Keratinocyte (primary cell): ENCODE data around the gene CSF3R. TPM values are rescaled to one million over a fixed set of nuclear protein-coding genes. Genes with fewer than 3 reads are reported as not detected.

Source experiments
- DNase-seq: peaks from one replicate; pipeline ENCODE4 v3.0.0-alpha.2; 2011; ENCODE audit warnings: low read depth, missing footprints, low spot score
- FAIRE-seq: peaks from 2 replicates; lab custom pipeline; 2011; peaks lifted over from hg19 to GRCh38; lab: Jason Lieb, UNC
- H2AFZ ChIP-seq: 2 replicates; pipeline ENCODE4 v1.6.0; 2012; ENCODE audit warnings: low read length, control low read depth, inconsistent platforms; ENCODE audit not compliant: control insufficient read depth
- H3K27ac ChIP-seq: 2 replicates; pipeline ENCODE4 v1.5.1; 2011; ENCODE audit warnings: low read length; ENCODE audit not compliant: control insufficient read depth, insufficient read depth
- H3K27me3 ChIP-seq: 3 replicates; pipeline ENCODE4 v1.6.0; 2011; ENCODE audit warnings: low read length; ENCODE audit not compliant: control insufficient read depth, insufficient read depth; ENCODE audit errors: extremely low read depth
- H3K36me3 ChIP-seq, 2 experiments: 2 replicates in 1 of 2; 3 replicates in 1 of 2; pipeline ENCODE4 v1.5.1; 2011; ENCODE audit warnings: low read length in 2 of 2, mild to moderate bottlenecking in 1 of 2; ENCODE audit not compliant: control insufficient read depth in 2 of 2, insufficient read depth in 2 of 2; ENCODE audit errors: extremely low read depth in 1 of 2
- H3K4me1 ChIP-seq: 3 replicates; pipeline ENCODE4 v1.5.1; 2011; ENCODE audit warnings: low read length; ENCODE audit not compliant: control insufficient read depth, insufficient read depth; ENCODE audit errors: extremely low read depth
- H3K4me2 ChIP-seq: 3 replicates; pipeline ENCODE4 v1.6.0; 2011; ENCODE audit warnings: low read depth, low read length; ENCODE audit not compliant: control insufficient read depth, insufficient read depth; ENCODE audit errors: extremely low read depth
- H3K4me3 ChIP-seq, 3 experiments: fragments of 200-600 bp in 1 of 3; sonication (generic) in 1 of 3; 2 replicates in 2 of 3; 3 replicates in 1 of 3; pipeline ENCODE4 v1.5.1; 2011 to 2016; ENCODE audit warnings: low read length in 3 of 3, mild to moderate bottlenecking in 3 of 3, control low read depth in 2 of 3, inconsistent platforms in 1 of 3, low read depth in 1 of 3, mixed read lengths in 1 of 3, mixed run types in 1 of 3, moderate library complexity in 1 of 3; ENCODE audit not compliant: control insufficient read depth in 2 of 3, insufficient read depth in 2 of 3; ENCODE audit errors: extremely low read depth in 1 of 3
- H3K79me2 ChIP-seq: 2 replicates; pipeline ENCODE4 v1.6.0; 2012; ENCODE audit warnings: low read length; ENCODE audit not compliant: control insufficient read depth, insufficient read depth
- H3K9ac ChIP-seq: 3 replicates; pipeline ENCODE4 v1.6.0; 2011; ENCODE audit warnings: low read length; ENCODE audit not compliant: control insufficient read depth, insufficient read depth; ENCODE audit errors: extremely low read depth
- H3K9me1 ChIP-seq: 3 replicates; pipeline ENCODE4 v1.6.0; 2011; ENCODE audit warnings: low read length; ENCODE audit not compliant: control insufficient read depth, insufficient read depth; ENCODE audit errors: extremely low read depth
- H3K9me3 ChIP-seq: 2 replicates; pipeline ENCODE4 v1.5.1; 2012; ENCODE audit warnings: low read depth, low read length; ENCODE audit not compliant: control insufficient read depth
- H4K20me1 ChIP-seq: 3 replicates; pipeline ENCODE4 v1.6.0; 2011; ENCODE audit warnings: low read length; ENCODE audit not compliant: control insufficient read depth, insufficient read depth; ENCODE audit errors: extremely low read depth
- CTCF ChIP-seq, 3 experiments: IDR thresholded peaks in 1 of 3; conservative IDR thresholded peaks in 1 of 3; optimal IDR thresholded peaks in 1 of 3; 2 replicates in 2 of 3; 3 replicates in 1 of 3; pipeline versions ENCODE3 to v1.5.1; 2011; ENCODE audit warnings: low read length in 3 of 3, mild to moderate bottlenecking in 3 of 3, moderate library complexity in 2 of 3, control low read depth in 1 of 3, inconsistent platforms in 1 of 3; ENCODE audit not compliant: insufficient read depth in 2 of 3; ENCODE audit errors: extremely low read depth in 1 of 3
- EZH2 ChIP-seq: IDR thresholded peaks from one replicate; pipeline ENCODE4 v1.6.1; 2012; ENCODE audit warnings: inconsistent platforms, mild to moderate bottlenecking, low read length, moderate library complexity
- dilution Hi-C: fragments of 300-500 bp; cut with MboI; formaldehyde crosslinking; loops from one replicate; pipeline ENCODE4 v1.7.0; 2020; ENCODE audit warnings: low sequenced_read_pairs; ENCODE audit not compliant: extremely low pct_ligation_motif_present
- polyA plus RNA-seq, 5 experiments: library from polyadenylated mRNA; depleted of rRNA in 3 of 5; stranded (reverse) in 3 of 5; stranded (forward) in 1 of 5; unstranded in 1 of 5; fragments of >200 nt; gene quantifications; 1 replicate in 1 of 5; 2 replicates in 3 of 5; 3 replicates in 1 of 5; pipeline versions ENCODE4 v1.2.1 to v1.2.3, GENCODE V29; 2011 to 2012; ENCODE audit warnings: missing spikeins in 2 of 5, low read depth in 1 of 5, low replicate concordance in 1 of 5

CSF3R gene
- polyA plus RNA-seq, 1 donor (not counting 4 experiments of a cell fraction or from before 2014, with no cell fraction given): not detected

- Histone ChIP-seq H3K4me2 (no peak overlapping the region), H3K9me3 (no peaks in the 10 kb centered on the region), H3K36me3 (no peaks in the 10 kb centered on the region), H2AFZ (no peak overlapping the region), H3K4me3 (no peak overlapping the region), H3K4me1 (no peaks in the 10 kb centered on the region), H3K27ac (no peak overlapping the region), H3K27me3 (peaks cover 5% of the 10 kb centered on the region), H4K20me1 (no peaks in the 10 kb centered on the region), H3K9me1 (no peaks in the 10 kb centered on the region), H3K9ac (no peak overlapping the region), H3K79me2 (no peaks in the 10 kb centered on the region)
- dilution Hi-C loops: no loop called here
- DNase-seq (no peak), FAIRE-seq (no peak)
- TF ChIP-seq EZH2 (no peak), CTCF (optimal IDR thresholded peaks at IDR 0.05 in 1 of 3, IDR thresholded peaks at IDR 0.05 in 1 of 3, conservative IDR thresholded peaks at IDR 0.05 in 1 of 3; ENCODE audit: extremely low read depth in 1 of 3, insufficient read depth in 2 of 3, low read length in 3 of 3) (no peak)
These were observed 1.4 kb upstream of the CSF3R start for GRCh38 chr1:36484099-36484498.

GRCh38 chr1:36481771-36482723, 666 bp downstream of the CSF3R start:
- Histone ChIP-seq H3K27ac (no peak overlapping the region), H2AFZ (no peak overlapping the region), H4K20me1 (no peaks in the 10 kb centered on the region), H3K4me3 (no peak overlapping the region), H3K9me3 (no peaks in the 10 kb centered on the region), H3K79me2 (no peaks in the 10 kb centered on the region), H3K4me1 (no peaks in the 10 kb centered on the region), H3K9me1 (no peaks in the 10 kb centered on the region), H3K9ac (no peak overlapping the region), H3K4me2 (no peak overlapping the region), H3K36me3 (no peaks in the 10 kb centered on the region), H3K27me3 (peaks cover 5% of the 10 kb centered on the region)
- TF ChIP-seq EZH2: no peak
- TF ChIP-seq CTCF (optimal IDR thresholded peaks at IDR 0.05 in 1 of 3, IDR thresholded peaks at IDR 0.05 in 1 of 3, conservative IDR thresholded peaks at IDR 0.05 in 1 of 3; ENCODE audit: extremely low read depth in 1 of 3, insufficient read depth in 2 of 3, low read length in 3 of 3): no peak
- FAIRE-seq (no peak), DNase-seq (no peak)
- dilution Hi-C loops: no loop called here
